GM12878 (cell line): ENCODE data around the gene GAPT. TPM values are rescaled to one million over a fixed set of nuclear protein-coding genes. Genes with fewer than 3 reads are reported as not detected.
A peak's percentile ranks its signal among the peaks of the same experiment; 100 is the strongest.

Experiments used
- BHLHE40 ChIP-seq, 2 experiments: fragments of 450-650 bp in 1 of 2; IDR thresholded peaks; 2 replicates each; pipeline ENCODE4 v1.6.1; 2011 to 2017; ENCODE audit warnings: low read depth in 2 of 2, borderline replicate concordance in 1 of 2, improper control_type of control experiment in 1 of 2, low read length in 1 of 2, mild to moderate bottlenecking in 1 of 2
- BMI1 ChIP-seq: fragments of 450-650 bp; IDR thresholded peaks from 2 replicates; pipeline ENCODE4 v1.6.1; 2016; ENCODE audit warnings: mild to moderate bottlenecking, moderate library complexity, borderline replicate concordance
- CBFB ChIP-seq: IDR thresholded peaks from 2 replicates; pipeline ENCODE4 v1.6.1; 2016; ENCODE audit warnings: antibody characterized with exemption, low read depth
- CEBPB ChIP-seq, 2 experiments: fragments of 150-350 bp in 1 of 2; IDR thresholded peaks; 2 replicates each; pipeline ENCODE4 v1.6.1; 2012 to 2014; ENCODE audit warnings: low read depth in 2 of 2, low read length in 2 of 2, borderline replicate concordance in 1 of 2, inconsistent platforms in 1 of 2
- ETV6 ChIP-seq, 2 experiments: fragments of 450-650 bp in 1 of 2; IDR thresholded peaks in 1 of 2; conservative IDR thresholded peaks in 1 of 2; 2 replicates each; pipeline ENCODE4 v1.6.1; 2014; ENCODE audit warnings: antibody characterized with exemption in 1 of 2, borderline replicate concordance in 1 of 2, low read depth in 1 of 2, mild to moderate bottlenecking in 1 of 2, moderate library complexity in 1 of 2
- EZH2 ChIP-seq: IDR thresholded peaks from 2 replicates; pipeline ENCODE4 v1.6.1; 2012; ENCODE audit warnings: low read depth, mild to moderate bottlenecking, control low read depth, inconsistent platforms, low read length, borderline replicate concordance; ENCODE audit not compliant: control insufficient read depth
- FOXM1 ChIP-seq: IDR thresholded peaks from 2 replicates; pipeline ENCODE4 v1.6.1; 2012; ENCODE audit warnings: low read depth, mild to moderate bottlenecking, inconsistent platforms, low read length, moderate library complexity
- MAX ChIP-seq: IDR thresholded peaks from 2 replicates; pipeline ENCODE4 v1.6.1; 2012; ENCODE audit warnings: low read depth, low read length, improper control_type of control experiment
- MTA2 ChIP-seq: fragments of 450-650 bp; IDR thresholded peaks from 2 replicates; pipeline ENCODE4 v1.6.1; 2016; ENCODE audit warnings: low read depth, mild to moderate bottlenecking, moderate library complexity
- PAX5 ChIP-seq: IDR thresholded peaks from 2 replicates; pipeline ENCODE4 v1.6.1; 2011; ENCODE audit warnings: low read depth, low read length, borderline replicate concordance
- POLR2A ChIP-seq: IDR thresholded peaks from 2 replicates; pipeline ENCODE4 v1.6.1; 2011; ENCODE audit warnings: low read depth, mild to moderate bottlenecking, low read length
- RB1 ChIP-seq: fragments of 450-650 bp; formaldehyde crosslinking; IDR thresholded peaks from 2 replicates; pipeline ENCODE4 v1.6.1; 2017; ENCODE audit warnings: mild to moderate bottlenecking, borderline replicate concordance
- RCOR1 ChIP-seq: conservative IDR thresholded peaks from 2 replicates; pipeline ENCODE4 v1.6.1; 2012; ENCODE audit warnings: low read depth, low read length, improper control_type of control experiment
- RELB ChIP-seq: fragments of 450-650 bp; IDR thresholded peaks from 2 replicates; pipeline ENCODE4 v1.6.1; 2017; ENCODE audit warnings: low read depth, mild to moderate bottlenecking, moderate library complexity
- REST ChIP-seq: IDR thresholded peaks from 2 replicates; pipeline ENCODE4 v1.6.1; 2012; ENCODE audit warnings: mild to moderate bottlenecking, low read depth, low read length
- STAT3 ChIP-seq: IDR thresholded peaks from 2 replicates; pipeline ENCODE4 v1.6.1; 2011; ENCODE audit warnings: low read depth, low read length, improper control_type of control experiment
- TCF3 ChIP-seq: IDR thresholded peaks from 2 replicates; pipeline ENCODE4 v1.6.1; 2012; ENCODE audit warnings: low read depth, mild to moderate bottlenecking, low read length, borderline replicate concordance; ENCODE audit not compliant: insufficient read depth
- WRNIP1 ChIP-seq: IDR thresholded peaks from 2 replicates; pipeline ENCODE4 v1.6.1; 2011; ENCODE audit warnings: low read depth, low read length, improper control_type of control experiment, borderline replicate concordance
- ZBED1 ChIP-seq: IDR thresholded peaks from 2 replicates; pipeline ENCODE4 v1.6.1; 2016; ENCODE audit warnings: borderline replicate concordance
- ZBTB40 ChIP-seq: fragments of 450-650 bp; IDR thresholded peaks from 2 replicates; pipeline ENCODE4 v1.6.1; 2016; ENCODE audit warnings: mild to moderate bottlenecking, moderate library complexity, borderline replicate concordance
- ZNF217 ChIP-seq: fragments of 450-650 bp; IDR thresholded peaks from 2 replicates; pipeline ENCODE4 v1.6.1; 2017; ENCODE audit warnings: antibody characterized with exemption, mild to moderate bottlenecking
- ZNF274 ChIP-seq: IDR thresholded peaks from one replicate; pipeline ENCODE4 v1.8.0; 2011; ENCODE audit not compliant: insufficient read length, insufficient read depth
- polyA plus RNA-seq, 11 experiments: library from polyadenylated mRNA; depleted of rRNA in 4 of 11; unstranded in 6 of 11; stranded (reverse) in 5 of 11; fragments of >200 nt; fragmentation: Nextera tagmentation in 4 of 11; fragmentation: Illumina TruSeq in 1 of 11; extraction: Ambion mirVana in 4 of 11; extraction: Trizol in 1 of 11; gene quantifications; 1 replicate in 1 of 11; 2 replicates in 10 of 11; pipeline versions ENCODE4 v1.2.1 to v1.2.3, GENCODE V29; 2011 to 2016; ENCODE audit warnings: inconsistent platforms in 2 of 11, missing spikeins in 2 of 11, low read depth in 1 of 11
- total RNA-seq, 4 experiments: library from RNA; depleted of rRNA in 3 of 4; stranded (reverse); fragments of >200 nt in 3 of 4; fragmentation: Illumina TruSeq in 1 of 4; extraction: Trizol in 1 of 4; gene quantifications; 2 replicates each; pipeline versions ENCODE4 v1.2.1 to v1.2.3, GENCODE V29; 2013 to 2021

GAPT gene
- total and polyA plus RNA-seq, 10 of the 15 experiments (the other 5 are each of a cell fraction or from before 2014, with no cell fraction given), result 0.15 to 0.96 (median 0.57) TPM; not detected in 2

GRCh38 chr5:58462154-58462553, 29.1 kb upstream of the GAPT start (continued):
- TF ChIP-seq ZBTB40, result peak; percentile 56
- no peak for TF ChIP-seq POLR2A
- no peak for TF ChIP-seq ZNF274
- TF ChIP-seq REST, result no peak
- TF ChIP-seq RB1, result no peak
- peak; percentile 47; the same call in 1 of the 2 replicates for TF ChIP-seq MTA2
- TF ChIP-seq RELB, result 0 out of 2 replicates have a peak, but pooled peaks have one; percentile 26
- TF ChIP-seq CBFB, result no peak
- no peak for TF ChIP-seq ETV6 (conservative IDR thresholded peaks at IDR 0.05 in 1 of 2, IDR thresholded peaks at IDR 0.05 in 1 of 2; ENCODE audit: borderline replicate concordance in 1 of 2, low read depth in 1 of 2)
- no peak for TF ChIP-seq STAT3
- TF ChIP-seq WRNIP1, result no peak
- 0 out of 4 replicates have a peak, but pooled peaks of 1 of the 2 experiments have one; percentile 12 for TF ChIP-seq BHLHE40 (IDR thresholded peaks at IDR 0.05; ENCODE audit: borderline replicate concordance in 1 of 2, low read depth in 2 of 2, low read length in 1 of 2)
- no peak for TF ChIP-seq TCF3
- TF ChIP-seq BMI1, result no peak
- TF ChIP-seq RCOR1, result no peak
- TF ChIP-seq FOXM1, result no peak
- no peak for TF ChIP-seq EZH2
- TF ChIP-seq MAX, result no peak
- TF ChIP-seq ZNF217, result no peak
- TF ChIP-seq ZBED1, result no peak
- no peak for TF ChIP-seq PAX5
- no peak for TF ChIP-seq CEBPB (IDR thresholded peaks at IDR 0.05; ENCODE audit: borderline replicate concordance in 1 of 2, low read depth in 2 of 2, low read length in 2 of 2)
